Measurements from ENCODE around the gene ALKBH8. TPM values are rescaled to one million over a fixed set of nuclear protein-coding genes. Genes with fewer than 3 reads are reported as not detected.

Gene ALKBH8
- total and polyA plus RNA-seq, 2 of the 13 experiments (the other 11 are each of a cell fraction or from before 2014, with no cell fraction given) = 2.4 to 9.1 TPM

GRCh38 chr11:107526197-107526596 lies 39.3 kb downstream of the ALKBH8 start:
- Histone ChIP-seq H2AFZ (ENCODE audit: low read length) (no peak overlapping the region), H3K9ac (ENCODE audit: insufficient read depth, low read depth, low read length) (no peak overlapping the region), H3K79me2 (ENCODE audit: insufficient read depth, low read length) (no peaks in the 10 kb centered on the region), H3K27ac (ENCODE audit: extremely low read length, insufficient read depth, low read length) (no peak overlapping the region), H3K9me3 (ENCODE audit: low read length) (no peaks in the 10 kb centered on the region), H4K20me1 (ENCODE audit: insufficient read depth, low read length) (no peaks in the 10 kb centered on the region), H3K4me1 (ENCODE audit: insufficient read depth, low read length) (no peaks in the 10 kb centered on the region), H3K4me2 (ENCODE audit: low read depth, low read length) (no peak overlapping the region), H3K27me3 (ENCODE audit: control insufficient read depth in 1 of 2, insufficient read depth in 2 of 2, low read length in 2 of 2) (no peaks in the 10 kb centered on the region), H3K4me3 (replicated peaks in 1 of 3; ENCODE audit: insufficient read depth in 1 of 3, low read depth in 2 of 3, low read length in 3 of 3) (no peak overlapping the region), H3K36me3 (replicated peaks in 1 of 2; ENCODE audit: control insufficient read depth in 1 of 2, insufficient read depth in 2 of 2, low read length in 2 of 2) (peaks cover 0 to 2% of the 10 kb centered on the region in 2 experiments; a peak in 2 of 5 replicates)
- in situ Hi-C loops (cut with HindIII; ENCODE audit: extremely low pct_ligation_motif_present, low pct_unique_long_range_greater_than_20kb) = no loop called here
- ATAC-seq (no peak), FAIRE-seq (no peak), DNase-seq (ENCODE audit: low spot score) (no peak)
- TF ChIP-seq AKAP8 (CRISPR knock-in tag; IDR thresholded peaks at IDR 0.05) (no peak), ZC3H4 (CRISPR knock-in tag; IDR thresholded peaks at IDR 0.05; ENCODE audit: borderline replicate concordance) (no peak), ZMYM3 (CRISPR knock-in tag; IDR thresholded peaks at IDR 0.05) (no peak), ZNF230 (CRISPR knock-in tag; IDR thresholded peaks at IDR 0.05) (no peak), RFXAP (CRISPR knock-in tag; IDR thresholded peaks at IDR 0.05; ENCODE audit: borderline replicate concordance) (no peak), ZFYVE20 (CRISPR knock-in tag; IDR thresholded peaks at IDR 0.05; ENCODE audit: borderline replicate concordance, low read depth) (no peak), SP2 (CRISPR knock-in tag; IDR thresholded peaks at IDR 0.05) (no peak), HOXA7 (CRISPR knock-in tag; IDR thresholded peaks at IDR 0.05) (no peak), SNAI1 (CRISPR knock-in tag; IDR thresholded peaks at IDR 0.05; ENCODE audit: borderline replicate concordance) (no peak), ZNF33A (CRISPR knock-in tag; IDR thresholded peaks at IDR 0.05; ENCODE audit: borderline replicate concordance) (no peak), HDAC1 (CRISPR knock-in tag; IDR thresholded peaks at IDR 0.05) (no peak), MTF1 (CRISPR knock-in tag; IDR thresholded peaks at IDR 0.05) (no peak)
- TF ChIP-seq, protein P1, sequence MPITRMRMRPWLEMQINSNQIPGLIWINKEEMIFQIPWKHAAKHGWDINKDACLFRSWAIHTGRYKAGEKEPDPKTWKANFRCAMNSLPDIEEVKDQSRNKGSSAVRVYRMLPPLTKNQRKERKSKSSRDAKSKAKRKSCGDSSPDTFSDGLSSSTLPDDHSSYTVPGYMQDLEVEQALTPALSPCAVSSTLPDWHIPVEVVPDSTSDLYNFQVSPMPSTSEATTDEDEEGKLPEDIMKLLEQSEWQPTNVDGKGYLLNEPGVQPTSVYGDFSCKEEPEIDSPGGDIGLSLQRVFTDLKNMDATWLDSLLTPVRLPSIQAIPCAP (CRISPR knock-in tag; IDR thresholded peaks at IDR 0.05; ENCODE audit: low read depth) = no peak
- TF ChIP-seq, protein P2, sequence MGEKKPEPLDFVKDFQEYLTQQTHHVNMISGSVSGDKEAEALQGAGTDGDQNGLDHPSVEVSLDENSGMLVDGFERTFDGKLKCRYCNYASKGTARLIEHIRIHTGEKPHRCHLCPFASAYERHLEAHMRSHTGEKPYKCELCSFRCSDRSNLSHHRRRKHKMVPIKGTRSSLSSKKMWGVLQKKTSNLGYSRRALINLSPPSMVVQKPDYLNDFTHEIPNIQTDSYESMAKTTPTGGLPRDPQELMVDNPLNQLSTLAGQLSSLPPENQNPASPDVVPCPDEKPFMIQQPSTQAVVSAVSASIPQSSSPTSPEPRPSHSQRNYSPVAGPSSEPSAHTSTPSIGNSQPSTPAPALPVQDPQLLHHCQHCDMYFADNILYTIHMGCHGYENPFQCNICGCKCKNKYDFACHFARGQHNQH (CRISPR knock-in tag; IDR thresholded peaks at IDR 0.05) = no peak
- POLR2A ChIA-PET = no interaction called here
- intact Hi-C loops (cut with micrococcal nuclease; ENCODE audit: unreplicated experiment) = no loop called here
- CTCF ChIA-PET (ENCODE audit: low intra/inter-chr PET ratio, low total read pairs) = no interaction called here
- no TSS peak for BruUV-seq (replicated peaks)
- WGBS (ENCODE audit: low lambda C conversion rate) = 92% methylated on average over 3 of the region's 3 CpGs
